Measurements from ENCODE around the gene RBM47. TPM values are rescaled to one million over a fixed set of nuclear protein-coding genes. Genes with fewer than 3 reads are reported as not detected.

Gene RBM47
- total and polyA plus RNA-seq, 2 of the 4 experiments (the other 2 are of a cell fraction): 0.44 to 1.1 TPM

- in situ Hi-C loops (cut with MboI; ENCODE audit: low sequenced_read_pairs) (no loop called here), intact Hi-C loops (cut with micrococcal nuclease) (no loop called here), dilution Hi-C loops (cut with HindIII; ENCODE audit: low sequenced_read_pairs, unreplicated experiment) (no loop called here)
- H3K14ac ChIP-seq (replicated peaks; ENCODE audit: low read depth, low read length): no peak overlapping the region
- DNase-seq (no peak), ATAC-seq (ENCODE audit: low read depth) (no peak)
- no peak overlapping the region for H3K27ac ChIP-seq (ENCODE audit: insufficient read depth, low read length)
- no peak overlapping the region for H4K5ac ChIP-seq (ENCODE audit: low read depth, low read length)
- no TSS peak for BruUV-seq (replicated peaks)
- no peak for TF ChIP-seq CTCF (conservative IDR thresholded peaks at IDR 0.05; ENCODE audit: low read depth, low read length)
- no peak for TF ChIP-seq MAFK (IDR thresholded peaks at IDR 0.05; ENCODE audit: low read depth, low read length)
- no peak for TF ChIP-seq RAD21 (IDR thresholded peaks at IDR 0.05; ENCODE audit: low read length)
- TF ChIP-seq NFE2L2 (IDR thresholded peaks at IDR 0.05; ENCODE audit: low read depth, low read length): no peak
- no peak for TF ChIP-seq POLR2A (IDR thresholded peaks at IDR 0.05; ENCODE audit: low read depth, low read length)
- TF ChIP-seq RCOR1 (IDR thresholded peaks at IDR 0.05; ENCODE audit: insufficient replicate concordance, low read length): no peak
- TF ChIP-seq BHLHE40 (IDR thresholded peaks at IDR 0.05; ENCODE audit: low read depth, low read length): no peak
- TF ChIP-seq CEBPB (IDR thresholded peaks at IDR 0.05; ENCODE audit: low read depth, low read length): no peak
- TF ChIP-seq CHD1 (IDR thresholded peaks at IDR 0.05; ENCODE audit: low read depth, low read length): no peak
- TF ChIP-seq MAZ (IDR thresholded peaks at IDR 0.05; ENCODE audit: borderline replicate concordance, low read depth, low read length): no peak
- TF ChIP-seq, protein P1, sequence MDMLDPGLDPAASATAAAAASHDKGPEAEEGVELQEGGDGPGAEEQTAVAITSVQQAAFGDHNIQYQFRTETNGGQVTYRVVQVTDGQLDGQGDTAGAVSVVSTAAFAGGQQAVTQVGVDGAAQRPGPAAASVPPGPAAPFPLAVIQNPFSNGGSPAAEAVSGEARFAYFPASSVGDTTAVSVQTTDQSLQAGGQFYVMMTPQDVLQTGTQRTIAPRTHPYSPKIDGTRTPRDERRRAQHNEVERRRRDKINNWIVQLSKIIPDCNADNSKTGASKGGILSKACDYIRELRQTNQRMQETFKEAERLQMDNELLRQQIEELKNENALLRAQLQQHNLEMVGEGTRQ (IDR thresholded peaks at IDR 0.05; ENCODE audit: low read depth, low read length): no peak
- TF ChIP-seq RFX5 (IDR thresholded peaks at IDR 0.05; ENCODE audit: low read depth, low read length): no peak
- TF ChIP-seq, protein P2, sequence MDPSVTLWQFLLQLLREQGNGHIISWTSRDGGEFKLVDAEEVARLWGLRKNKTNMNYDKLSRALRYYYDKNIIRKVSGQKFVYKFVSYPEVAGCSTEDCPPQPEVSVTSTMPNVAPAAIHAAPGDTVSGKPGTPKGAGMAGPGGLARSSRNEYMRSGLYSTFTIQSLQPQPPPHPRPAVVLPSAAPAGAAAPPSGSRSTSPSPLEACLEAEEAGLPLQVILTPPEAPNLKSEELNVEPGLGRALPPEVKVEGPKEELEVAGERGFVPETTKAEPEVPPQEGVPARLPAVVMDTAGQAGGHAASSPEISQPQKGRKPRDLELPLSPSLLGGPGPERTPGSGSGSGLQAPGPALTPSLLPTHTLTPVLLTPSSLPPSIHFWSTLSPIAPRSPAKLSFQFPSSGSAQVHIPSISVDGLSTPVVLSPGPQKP (IDR thresholded peaks at IDR 0.05; ENCODE audit: borderline replicate concordance, low read depth, low read length): no peak
- POLR2A ChIA-PET (ENCODE audit: unreplicated experiment): no interaction called here
- H3K56ac ChIP-seq (ENCODE audit: extremely low read depth, insufficient read depth, low read length): no peak overlapping the region
- no peak overlapping the region for H2AFZ ChIP-seq (replicated peaks; ENCODE audit: low read length, poor library complexity)
- peaks cover 7% of the 10 kb centered on the region for H3K9me1 ChIP-seq (ENCODE audit: insufficient read depth, low read length)
- H2BK5ac ChIP-seq (ENCODE audit: low read depth, low read length, poor library complexity, severe bottlenecking): no peak overlapping the region
- no peak overlapping the region for H2AK5ac ChIP-seq (ENCODE audit: low read depth, low read length)
- no peaks in the 10 kb centered on the region for H3K36me3 ChIP-seq (ENCODE audit: control insufficient read depth, insufficient read depth, low read length)
- H4K20me1 ChIP-seq (ENCODE audit: insufficient read depth, low read length): no peaks in the 10 kb centered on the region
- H3K4me2 ChIP-seq (ENCODE audit: low read depth, low read length): no peak overlapping the region
- no peak overlapping the region for H2BK20ac ChIP-seq (ENCODE audit: low read depth, low read length)
- H3K4me3 ChIP-seq (ENCODE audit: insufficient read depth, low read depth, low read length): no peak overlapping the region
- no CpG with 5 or more reads among the region's 8 CpGs for WGBS, 2 experiments (ENCODE audit: extremely low coverage in 2 of 2, insufficient read length in 1 of 2)
- H4K8ac ChIP-seq (ENCODE audit: low read depth in 2 of 2, low read length in 2 of 2): no peak overlapping the region
- no peaks in the 10 kb centered on the region for H3K79me1 ChIP-seq (ENCODE audit: low read depth in 1 of 2, low read length in 2 of 2)
- no peaks in the 10 kb centered on the region for H3K9me3 ChIP-seq (ENCODE audit: control insufficient read depth, insufficient read depth, low read length)
- no peak overlapping the region for H4K91ac ChIP-seq (ENCODE audit: insufficient read depth, low read depth, low read length)
- no peak overlapping the region for H3K9ac ChIP-seq (ENCODE audit: low read depth, low read length)
- no peak overlapping the region for H3K4ac ChIP-seq (ENCODE audit: low read depth, low read length)
- no peak overlapping the region for H3K18ac ChIP-seq (ENCODE audit: low read depth, low read length)
- 0 out of 2 replicates have a peak overlapping the region, but pooled peaks have one; percentile 15 for H2BK120ac ChIP-seq (ENCODE audit: low read depth, low read length)
- CTCF ChIA-PET: no interaction called here
- H2AK9ac ChIP-seq (replicated peaks; ENCODE audit: low read depth, low read length, poor library complexity): no peak overlapping the region
- H2BK15ac ChIP-seq (ENCODE audit: low read depth, low read length): no peak overlapping the region
- H3K27me3 ChIP-seq (ENCODE audit: control insufficient read depth, insufficient read depth, low read length): no peaks in the 10 kb centered on the region
- H3K4me1 ChIP-seq (ENCODE audit: control insufficient read depth, insufficient read depth, low read length): peaks cover 11% of the 10 kb centered on the region
- no peak overlapping the region for H3K23ac ChIP-seq (ENCODE audit: low read depth, low read length)
Measured at GRCh38 chr4:40669504-40669903, 39.8 kb upstream of the RBM47 start.
